Body of pancreas (tissue), 4 donors: ENCODE results near the gene BAIAP2L1. TPM values are rescaled to one million over a fixed set of nuclear protein-coding genes. Genes with fewer than 3 reads are reported as not detected.

Source experiments
- ATAC-seq: fragments of 150-250 bp; one replicate; pipeline ENCODE4 v1.9.1; 2016
- DNase-seq, 4 donors: peaks; one replicate each; pipeline ENCODE4 v3.0.0-alpha.2; 2019
- H3K27ac ChIP-seq, 4 donors: fragments of 200-600 bp; sonication (generic); 1 replicate in 3 of 4; 2 replicates in 1 of 4; pipeline versions ENCODE4 v1.5.1 to v1.6.1; 2016 to 2019; ENCODE audit warnings: mild to moderate bottlenecking in 1 of 4, mixed read lengths in 1 of 4, moderate library complexity in 1 of 4
- H3K27me3 ChIP-seq, 2 donors: fragments of 200-600 bp; sonication (generic); one replicate each; pipeline ENCODE4 v1.6.0; 2016; ENCODE audit warnings: mild to moderate bottlenecking in 1 of 2
- H3K36me3 ChIP-seq, 2 donors: fragments of 200-600 bp; sonication (generic); replicated peaks in 1 of 2; 2 replicates each; pipeline ENCODE4 v1.5.1; 2016; ENCODE audit warnings: low read depth in 2 of 2; ENCODE audit not compliant: insufficient read depth in 1 of 2
- H3K4me1 ChIP-seq: fragments of 200-600 bp; sonication (generic); one replicate; pipeline ENCODE4 v1.6.0; 2016
- H3K4me3 ChIP-seq, 2 donors: fragments of 200-600 bp; sonication (generic); 1 replicate in 1 of 2; 2 replicates in 1 of 2; pipeline ENCODE4 v1.5.1; 2016 to 2019
- H3K9me3 ChIP-seq, 3 donors: fragments of 200-600 bp; sonication (generic); 1 replicate in 2 of 3; 2 replicates in 1 of 3; pipeline ENCODE4 v1.5.1; 2016
- CTCF ChIP-seq, 7 experiments: fragments of 450-650 bp in 4 of 7; fragments of 200-600 bp in 3 of 7; sonication (generic) in 3 of 7; IDR thresholded peaks; one replicate each; pipeline ENCODE4 v1.5.1; 2016 to 2019; ENCODE audit warnings: antibody characterized with exemption in 7 of 7
- POLR2A ChIP-seq, 3 donors: fragments of 450-650 bp; IDR thresholded peaks; one replicate each; pipeline ENCODE4 v1.6.1; 2016; ENCODE audit warnings: antibody characterized with exemption in 3 of 3, mild to moderate bottlenecking in 2 of 3
- WGBS, 2 donors: methylation state at CpG; one replicate each; pipeline ENCODE4 v1.1.5; 2017; 5-methylcytosine and 5-hydroxymethylcytosine counted together
- intact Hi-C: fragments of 100-400 bp; cut with DNase I; formaldehyde crosslinking; loops from one replicate; pipeline ENCODE4 v1.15.1; 2023
- total RNA-seq, 2 donors: library from RNA; depleted of rRNA; stranded (reverse); fragments of >200 nt; gene quantifications; one replicate each; pipeline ENCODE4 v1.1.0, GENCODE V29; 2016

The BAIAP2L1 gene
- total RNA-seq, 2 donors from 2014 or later: 15.8 to 23.1 TPM

- no peak for ATAC-seq
- no peak overlapping the region for H3K4me3 ChIP-seq
- no peaks in the 10 kb centered on the region for H3K4me1 ChIP-seq
- H3K27ac ChIP-seq: no peak overlapping the region
- no peaks in the 10 kb centered on the region for H3K9me3 ChIP-seq
- H3K27me3 ChIP-seq: no peaks in the 10 kb centered on the region
- no peaks in the 10 kb centered on the region for H3K36me3 ChIP-seq
- no peak for DNase-seq
- no peak for TF ChIP-seq POLR2A (IDR thresholded peaks at IDR 0.05)
- no peak for TF ChIP-seq CTCF (IDR thresholded peaks at IDR 0.05)
- 76 to 83% methylated on average over 5 of the region's 5 CpGs for WGBS, 2 donors
- intact Hi-C loops: no loop called here
These were observed 135.0 kb downstream of the BAIAP2L1 start for GRCh38 chr7:98265841-98266271.

GRCh38 chr7:98257701-98258100 lies 143.2 kb downstream of the BAIAP2L1 start:
- peaks cover 0 to 5% of the 10 kb centered on the region in 2 donors for H3K36me3 ChIP-seq
- H3K27me3 ChIP-seq: no peaks in the 10 kb centered on the region
- H3K4me3 ChIP-seq: no peak overlapping the region
- H3K27ac ChIP-seq: no peak overlapping the region
- H3K9me3 ChIP-seq: no peaks in the 10 kb centered on the region
- ATAC-seq: no peak
- 79 to 88% methylated on average over 6 of the region's 6 CpGs for WGBS, 2 donors
- intact Hi-C loops: no loop called here
- H3K4me1 ChIP-seq: peaks cover 11% of the 10 kb centered on the region
- no peak for DNase-seq
- TF ChIP-seq POLR2A (IDR thresholded peaks at IDR 0.05) (no peak), CTCF (IDR thresholded peaks at IDR 0.05) (no peak)

- intact Hi-C loops: no loop called here
- H3K9me3 ChIP-seq: no peaks in the 10 kb centered on the region
- ATAC-seq (no peak), DNase-seq (no peak)
- H3K4me3 ChIP-seq: no peak overlapping the region
- H3K27me3 ChIP-seq: no peaks in the 10 kb centered on the region
- H3K4me1 ChIP-seq: peaks cover 13% of the 10 kb centered on the region
- peaks cover 0 to 5% of the 10 kb centered on the region in 2 donors for H3K36me3 ChIP-seq
- WGBS, 2 donors: 93 to 98% methylated on average over 7 of the region's 7 CpGs
- no peak overlapping the region for H3K27ac ChIP-seq
- no peak for TF ChIP-seq POLR2A (IDR thresholded peaks at IDR 0.05)
- no peak for TF ChIP-seq CTCF (IDR thresholded peaks at IDR 0.05)
These were observed 144.5 kb downstream of the BAIAP2L1 start for GRCh38 chr7:98256431-98256830.

GRCh38 chr7:98254951-98255610 lies 145.8 kb downstream of the BAIAP2L1 start:
- Histone ChIP-seq H3K27ac (no peak overlapping the region), H3K4me3 (no peak overlapping the region), H3K9me3 (no peaks in the 10 kb centered on the region), H3K36me3 (peaks cover 0 to 5% of the 10 kb centered on the region in 2 donors), H3K4me1 (peaks cover 26% of the 10 kb centered on the region), H3K27me3 (no peaks in the 10 kb centered on the region)
- no peak for ATAC-seq
- 77 to 78% methylated on average over 11 of the region's 11 CpGs for WGBS, 2 donors
- TF ChIP-seq CTCF (IDR thresholded peaks at IDR 0.05) (no peak), POLR2A (IDR thresholded peaks at IDR 0.05) (no peak)
- intact Hi-C loops: no loop called here
- DNase-seq: no peak

GRCh38 chr7:98254516-98254915 lies 146.4 kb downstream of the BAIAP2L1 start:
- TF ChIP-seq CTCF (IDR thresholded peaks at IDR 0.05) (no peak), POLR2A (IDR thresholded peaks at IDR 0.05) (no peak)
- no peak for DNase-seq
- WGBS, 2 donors: 79 to 84% methylated on average over 4 of the region's 4 CpGs
- no peak for ATAC-seq
- intact Hi-C loops: no loop called here
- H3K4me3 ChIP-seq: no peak overlapping the region
- no peaks in the 10 kb centered on the region for H3K9me3 ChIP-seq
- H3K36me3 ChIP-seq: peaks cover 0 to 5% of the 10 kb centered on the region in 2 donors
- peaks cover 31% of the 10 kb centered on the region for H3K4me1 ChIP-seq
- H3K27ac ChIP-seq: no peak overlapping the region
- H3K27me3 ChIP-seq: no peaks in the 10 kb centered on the region
